Esophagus squamous epithelium (tissue), 4 donors: ENCODE results near the gene BARHL1.

Experiments used
- POLR2A ChIP-seq, 4 donors: fragments of 450-650 bp; IDR thresholded peaks; one replicate each; pipeline ENCODE4 v1.6.1; 2017; ENCODE audit warnings: antibody characterized with exemption in 4 of 4, mild to moderate bottlenecking in 4 of 4, moderate library complexity in 3 of 4
- TF ChIP-seq, protein P1 (sequence below), 6 experiments: fragments of 450-650 bp in 4 of 6; fragments of 200-600 bp in 2 of 6; sonication (generic) in 2 of 6; IDR thresholded peaks; one replicate each; pipeline ENCODE4 v1.5.1; 2016 to 2019; ENCODE audit warnings: antibody characterized with exemption in 6 of 6, mild to moderate bottlenecking in 4 of 6, moderate library complexity in 4 of 6

DNA sequence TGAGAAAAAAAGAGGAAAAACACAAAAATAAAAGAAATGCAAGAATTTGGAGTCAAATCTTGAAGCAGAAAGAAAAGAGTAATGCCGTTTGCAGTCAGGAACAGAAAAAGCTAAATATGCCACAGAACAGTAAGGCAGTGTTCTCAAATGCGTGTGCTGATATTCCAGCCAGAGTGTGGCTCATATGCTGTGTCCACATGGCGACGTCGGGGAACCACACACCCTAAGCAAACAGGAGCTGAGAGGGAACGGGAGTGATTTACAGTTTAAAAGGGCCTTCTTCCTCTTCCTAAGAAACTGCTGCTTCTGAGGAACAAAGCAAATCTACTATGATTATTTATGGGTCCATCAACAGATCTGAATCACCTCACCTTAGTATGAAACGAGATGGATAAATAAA lies 44.7 kb downstream of the BARHL1 start:
- TF ChIP-seq, protein P1, sequence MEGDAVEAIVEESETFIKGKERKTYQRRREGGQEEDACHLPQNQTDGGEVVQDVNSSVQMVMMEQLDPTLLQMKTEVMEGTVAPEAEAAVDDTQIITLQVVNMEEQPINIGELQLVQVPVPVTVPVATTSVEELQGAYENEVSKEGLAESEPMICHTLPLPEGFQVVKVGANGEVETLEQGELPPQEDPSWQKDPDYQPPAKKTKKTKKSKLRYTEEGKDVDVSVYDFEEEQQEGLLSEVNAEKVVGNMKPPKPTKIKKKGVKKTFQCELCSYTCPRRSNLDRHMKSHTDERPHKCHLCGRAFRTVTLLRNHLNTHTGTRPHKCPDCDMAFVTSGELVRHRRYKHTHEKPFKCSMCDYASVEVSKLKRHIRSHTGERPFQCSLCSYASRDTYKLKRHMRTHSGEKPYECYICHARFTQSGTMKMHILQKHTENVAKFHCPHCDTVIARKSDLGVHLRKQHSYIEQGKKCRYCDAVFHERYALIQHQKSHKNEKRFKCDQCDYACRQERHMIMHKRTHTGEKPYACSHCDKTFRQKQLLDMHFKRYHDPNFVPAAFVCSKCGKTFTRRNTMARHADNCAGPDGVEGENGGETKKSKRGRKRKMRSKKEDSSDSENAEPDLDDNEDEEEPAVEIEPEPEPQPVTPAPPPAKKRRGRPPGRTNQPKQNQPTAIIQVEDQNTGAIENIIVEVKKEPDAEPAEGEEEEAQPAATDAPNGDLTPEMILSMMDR (IDR thresholded peaks at IDR 0.05): no peak
- no peak for TF ChIP-seq POLR2A (IDR thresholded peaks at IDR 0.05)
